ENCODE results near the gene PREP. TPM values are rescaled to one million over a fixed set of nuclear protein-coding genes. Genes with fewer than 3 reads are reported as not detected.
"Not testable (repeated sequence)": the region's sequence is repeated elsewhere in the genome, so short reads cannot be mapped to it uniquely, and the experiment has no call there.

Gene PREP
- total RNA-seq, 2 experiments from 2014 or later = 46.4 to 46.9 TPM

DNA sequence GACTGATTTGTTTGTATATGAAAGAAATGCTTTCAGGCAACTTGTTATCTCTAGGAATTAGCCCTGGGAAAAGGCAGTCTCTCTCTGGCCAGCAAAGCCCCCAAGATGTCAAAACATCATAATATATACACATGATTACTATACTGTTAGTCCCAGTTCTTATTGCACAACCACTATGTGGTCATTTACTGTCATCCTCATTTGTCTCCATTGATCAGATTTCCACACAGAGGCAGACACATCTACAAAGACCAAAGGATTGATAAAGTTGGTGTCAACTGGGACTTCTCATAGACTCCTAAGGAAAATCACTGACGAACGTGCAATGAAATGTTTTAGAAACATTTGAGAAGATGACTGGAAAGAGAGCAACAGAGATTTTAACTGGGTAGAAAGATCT is 151.2 kb downstream of the PREP start:
- peaks cover 4% of the 10 kb centered on the region for H3K27me3 Mint-ChIP-seq
- H3K4me1 Mint-ChIP-seq (ENCODE audit: low read depth) = no peaks in the 10 kb centered on the region
- TF ChIP-seq, protein P1, sequence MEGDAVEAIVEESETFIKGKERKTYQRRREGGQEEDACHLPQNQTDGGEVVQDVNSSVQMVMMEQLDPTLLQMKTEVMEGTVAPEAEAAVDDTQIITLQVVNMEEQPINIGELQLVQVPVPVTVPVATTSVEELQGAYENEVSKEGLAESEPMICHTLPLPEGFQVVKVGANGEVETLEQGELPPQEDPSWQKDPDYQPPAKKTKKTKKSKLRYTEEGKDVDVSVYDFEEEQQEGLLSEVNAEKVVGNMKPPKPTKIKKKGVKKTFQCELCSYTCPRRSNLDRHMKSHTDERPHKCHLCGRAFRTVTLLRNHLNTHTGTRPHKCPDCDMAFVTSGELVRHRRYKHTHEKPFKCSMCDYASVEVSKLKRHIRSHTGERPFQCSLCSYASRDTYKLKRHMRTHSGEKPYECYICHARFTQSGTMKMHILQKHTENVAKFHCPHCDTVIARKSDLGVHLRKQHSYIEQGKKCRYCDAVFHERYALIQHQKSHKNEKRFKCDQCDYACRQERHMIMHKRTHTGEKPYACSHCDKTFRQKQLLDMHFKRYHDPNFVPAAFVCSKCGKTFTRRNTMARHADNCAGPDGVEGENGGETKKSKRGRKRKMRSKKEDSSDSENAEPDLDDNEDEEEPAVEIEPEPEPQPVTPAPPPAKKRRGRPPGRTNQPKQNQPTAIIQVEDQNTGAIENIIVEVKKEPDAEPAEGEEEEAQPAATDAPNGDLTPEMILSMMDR (IDR thresholded peaks at IDR 0.05) = no peak
- DNase-seq (no peak), ATAC-seq (no peak)
- no peaks in the 10 kb centered on the region for H3K9me3 Mint-ChIP-seq
- no peak overlapping the region for H3K27ac Mint-ChIP-seq
- ChIA-PET CTCF (no interaction called here), POLR2A (no interaction called here)
- intact Hi-C loops (cut with micrococcal nuclease) = no loop called here
- no peak overlapping the region for H3K4me3 Mint-ChIP-seq
- H3K36me3 Mint-ChIP-seq (ENCODE audit: low read depth) = no peaks in the 10 kb centered on the region

DNA sequence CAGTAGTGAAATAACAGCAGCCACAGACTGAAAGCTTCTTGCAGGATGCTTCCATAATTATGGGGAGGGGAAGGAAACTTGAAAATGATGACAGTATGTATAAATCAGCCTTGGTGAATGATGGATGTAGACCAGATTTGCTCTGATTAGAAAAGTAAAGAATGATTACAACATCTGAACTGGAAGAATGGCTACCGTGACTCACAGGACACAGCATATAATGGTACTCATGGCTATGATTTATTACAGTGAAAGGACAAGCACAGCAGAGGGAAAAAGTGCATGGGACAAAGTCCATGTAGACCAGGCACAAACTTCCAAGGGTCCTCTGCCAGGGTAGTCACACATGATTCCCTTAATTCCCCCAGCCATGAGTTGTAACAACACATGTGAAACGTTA is 152.3 kb downstream of the PREP start:
- ATAC-seq (no peak), DNase-seq (no peak)
- intact Hi-C loops (cut with micrococcal nuclease) = no loop called here
- ChIA-PET POLR2A (no interaction called here), CTCF (no interaction called here)
- Mint-ChIP-seq H3K27ac (no peak overlapping the region), H3K36me3 (ENCODE audit: low read depth) (no peaks in the 10 kb centered on the region), H3K9me3 (no peaks in the 10 kb centered on the region), H3K27me3 (peaks cover 3% of the 10 kb centered on the region), H3K4me3 (no peak overlapping the region), H3K4me1 (ENCODE audit: low read depth) (no peaks in the 10 kb centered on the region)
- TF ChIP-seq, protein P1 (IDR thresholded peaks at IDR 0.05) = no peak

DNA sequence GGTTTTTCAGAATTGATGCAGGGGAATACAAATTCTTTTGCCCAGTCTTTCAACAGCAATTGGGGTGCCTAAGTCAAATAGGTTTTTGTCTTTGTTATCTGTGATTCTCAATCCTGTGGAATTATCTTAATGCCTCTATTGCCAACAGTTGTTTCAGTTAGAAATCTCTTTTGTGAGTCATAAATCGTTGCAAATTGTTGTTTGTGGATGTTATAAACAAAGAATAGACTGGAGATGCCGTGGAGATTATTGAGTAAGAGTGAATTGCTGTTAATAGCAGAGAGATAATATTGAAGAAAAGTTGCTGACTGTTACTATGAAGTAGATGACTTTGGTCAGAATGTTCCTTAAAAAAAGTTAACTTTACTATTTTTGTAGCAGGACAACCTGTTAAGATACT is 159.4 kb downstream of the PREP start:
- DNase-seq = no peak
- Mint-ChIP-seq H3K9me3 (peaks cover 3% of the 10 kb centered on the region), H3K27me3 (peaks cover 22% of the 10 kb centered on the region), H3K27ac (no peak overlapping the region), H3K4me1 (ENCODE audit: low read depth) (no peaks in the 10 kb centered on the region), H3K4me3 (no peak overlapping the region), H3K36me3 (ENCODE audit: low read depth) (no peaks in the 10 kb centered on the region)
- CTCF ChIA-PET = no interaction called here
- POLR2A ChIA-PET = no interaction called here
- TF ChIP-seq, protein P1 (IDR thresholded peaks at IDR 0.05) = no peak
- intact Hi-C loops (cut with micrococcal nuclease) = no loop called here
- no peak for ATAC-seq

DNA sequence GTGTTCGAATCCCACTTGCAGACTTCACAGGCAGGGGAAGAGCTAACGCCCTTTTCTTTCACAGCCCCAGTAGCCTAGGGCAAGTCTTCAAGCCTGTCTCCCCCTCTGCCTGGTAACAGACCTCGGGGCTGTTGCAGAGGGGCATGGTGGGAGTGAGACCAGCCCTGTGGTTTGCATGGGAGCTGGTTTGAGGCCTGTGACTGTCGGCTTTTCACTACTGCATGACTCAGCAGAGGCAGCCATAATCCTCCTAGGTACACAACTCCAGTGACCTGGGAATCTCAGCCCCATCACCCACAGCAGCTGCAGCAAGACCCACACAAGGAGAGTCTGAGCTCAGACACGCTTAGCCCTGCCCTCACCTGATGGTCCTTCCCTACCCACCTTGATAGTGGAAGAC is 167.7 kb downstream of the PREP start:
- TF ChIP-seq, protein P1 (IDR thresholded peaks at IDR 0.05) = no peak
- DNase-seq (no peak), ATAC-seq (no peak)
- H3K36me3 Mint-ChIP-seq (ENCODE audit: low read depth) = no peaks in the 10 kb centered on the region
- H3K4me3 Mint-ChIP-seq = no peak overlapping the region
- intact Hi-C loops (cut with micrococcal nuclease) = no loop called here
- CTCF ChIA-PET = interaction anchor here (0.8 kb wide), 1 partner anchor 147 kb away, joined by 3 read pairs; no protein-coding TSS in a partner anchor
- H3K27me3 Mint-ChIP-seq = peaks cover 42% of the 10 kb centered on the region
- POLR2A ChIA-PET = no interaction called here
- no peaks in the 10 kb centered on the region for H3K4me1 Mint-ChIP-seq (ENCODE audit: low read depth)
- peaks cover 18% of the 10 kb centered on the region for H3K9me3 Mint-ChIP-seq
- no peak overlapping the region for H3K27ac Mint-ChIP-seq

DNA sequence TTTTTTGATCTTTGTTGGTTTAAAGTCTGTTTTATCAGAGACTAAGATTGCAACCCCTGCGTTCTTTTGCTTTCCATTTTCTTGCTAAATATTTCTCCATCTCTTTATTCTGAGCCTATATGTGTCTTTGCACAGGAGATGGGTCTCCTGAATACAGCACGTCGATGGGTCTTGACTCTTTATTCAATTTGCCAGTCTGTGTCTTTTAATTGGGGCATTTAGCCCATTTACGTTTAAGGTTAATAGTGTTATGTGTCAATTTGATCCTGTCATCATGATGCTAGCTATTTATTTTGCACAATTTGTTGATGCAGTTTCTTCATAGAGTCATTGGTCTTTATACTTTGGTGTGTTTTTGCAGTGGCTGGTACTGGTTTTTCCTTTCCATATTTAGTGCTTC is 171.1 kb downstream of the PREP start:
- H3K27ac Mint-ChIP-seq; CTCF ChIA-PET; H3K4me3 Mint-ChIP-seq; intact Hi-C loops (cut with micrococcal nuclease); DNase-seq; POLR2A ChIA-PET; ATAC-seq; H3K36me3 Mint-ChIP-seq (ENCODE audit: low read depth); H3K9me3 Mint-ChIP-seq; H3K4me1 Mint-ChIP-seq (ENCODE audit: low read depth): not testable (repeated sequence)
- H3K27me3 Mint-ChIP-seq = peaks cover 24% of the 10 kb centered on the region

Other genes with a start within 250 kb of the PREP start
- gene POPDC3, start 223.1 kb downstream of the PREP start, total RNA-seq = not detected